HEK293 (cell line): ENCODE data around the gene GPR62.

Source experiments
- CTCF ChIA-PET: fragments of 350-600 bp; formaldehyde crosslinking; extraction: SDS; loops from one replicate; lab custom pipeline; 2021; ENCODE audit warnings: antibody characterized with exemption; lab: Yijun Ruan, JAX
- POLR2A ChIA-PET: fragments of 300-600 bp; formaldehyde crosslinking; extraction: SDS; loops from one replicate; lab custom pipeline; 2020; ENCODE audit warnings: antibody characterized with exemption, inconsistent platforms; lab: Yijun Ruan, JAX
- H3K27ac ChIP-seq: fragments of 200-500 bp; sonication (Bioruptor generic); 2 replicates; pipeline ENCODE4 v1.5.1; 2014; ENCODE audit warnings: low read depth, low read length, control low read depth, inconsistent platforms; ENCODE audit errors: extremely low read depth
- H3K36me3 ChIP-seq, 2 experiments: fragments of 200-500 bp in 1 of 2; sonication (Bioruptor generic) in 1 of 2; 1 replicate in 1 of 2; 2 replicates in 1 of 2; pipeline ENCODE4 v1.5.1; 2014 to 2017; ENCODE audit warnings: inconsistent platforms in 2 of 2, low read length in 2 of 2; ENCODE audit not compliant: control insufficient read depth in 2 of 2, insufficient read depth in 1 of 2
- H3K4me1 ChIP-seq: fragments of 200-500 bp; sonication (Bioruptor generic); 2 replicates; pipeline ENCODE4 v1.5.1; 2014; ENCODE audit warnings: mild to moderate bottlenecking, low read length, inconsistent platforms; ENCODE audit not compliant: control insufficient read depth, insufficient read depth
- H3K4me3 ChIP-seq: 2 replicates; pipeline ENCODE4 v1.5.1; 2011; ENCODE audit warnings: low read depth, mild to moderate bottlenecking, control low read depth, low read length, moderate library complexity
- H3K9me3 ChIP-seq: fragments of 200-500 bp; sonication (Bioruptor generic); 2 replicates; pipeline ENCODE4 v1.5.1; 2014; ENCODE audit warnings: low read depth, low read length, inconsistent platforms; ENCODE audit not compliant: control insufficient read depth, insufficient read depth
- GLIS1 ChIP-seq: fragments of 450-650 bp; formaldehyde crosslinking; IDR thresholded peaks from 2 replicates; pipeline ENCODE4 v1.5.1; 2016; ENCODE audit warnings: missing biosample characterization, missing genetic modification characterization
- HOXC10 ChIP-seq: sonication (generic); formaldehyde crosslinking; IDR thresholded peaks from 2 replicates; pipeline ENCODE4 v1.8.1; 2023; ENCODE audit warnings: mild to moderate bottlenecking, missing genetic modification reagents
- KLF16 ChIP-seq: fragments of 450-650 bp; formaldehyde crosslinking; IDR thresholded peaks from 2 replicates; pipeline ENCODE4 v1.5.1; 2017; ENCODE audit warnings: missing biosample characterization, missing genetic modification characterization
- RBAK ChIP-seq: fragments of 450-650 bp; formaldehyde crosslinking; IDR thresholded peaks from 2 replicates; pipeline ENCODE4 v1.5.1; 2016; ENCODE audit warnings: missing biosample characterization, missing genetic modification characterization
- REPIN1 ChIP-seq: fragments of 450-650 bp; formaldehyde crosslinking; IDR thresholded peaks from 2 replicates; pipeline ENCODE4 v1.5.1; 2017; ENCODE audit warnings: missing biosample characterization, missing genetic modification characterization, low read depth
- TRIM28 ChIP-seq: IDR thresholded peaks from 2 replicates; pipeline ENCODE4 v1.6.1; 2011; ENCODE audit warnings: low read length, control low read depth, borderline replicate concordance
- ZFP3 ChIP-seq: fragments of 450-650 bp; formaldehyde crosslinking; IDR thresholded peaks from 2 replicates; pipeline ENCODE4 v1.5.1; 2016; ENCODE audit warnings: low read depth, missing biosample characterization, missing genetic modification characterization
- ZFP41 ChIP-seq: fragments of 450-650 bp; formaldehyde crosslinking; IDR thresholded peaks from 2 replicates; pipeline ENCODE4 v1.5.1; 2016; ENCODE audit warnings: missing biosample characterization, missing genetic modification characterization, borderline replicate concordance
- ZIC2 ChIP-seq: fragments of 450-650 bp; formaldehyde crosslinking; IDR thresholded peaks from 2 replicates; pipeline ENCODE4 v1.5.1; 2016; ENCODE audit warnings: missing biosample characterization, missing genetic modification characterization
- ZNF114 ChIP-seq: fragments of 450-650 bp; formaldehyde crosslinking; IDR thresholded peaks from 2 replicates; pipeline ENCODE4 v1.5.0; 2017; ENCODE audit warnings: missing biosample characterization, missing genetic modification characterization
- ZNF155 ChIP-seq: fragments of 450-650 bp; formaldehyde crosslinking; IDR thresholded peaks from 2 replicates; pipeline ENCODE4 v1.5.1; 2016; ENCODE audit warnings: missing biosample characterization, missing genetic modification characterization
- ZNF157 ChIP-seq: fragments of 450-650 bp; formaldehyde crosslinking; IDR thresholded peaks from 2 replicates; pipeline ENCODE4 v1.5.1; 2016; ENCODE audit warnings: missing biosample characterization, missing genetic modification characterization
- ZNF16 ChIP-seq: fragments of 450-650 bp; formaldehyde crosslinking; IDR thresholded peaks from 2 replicates; pipeline ENCODE4 v1.5.1; 2016; ENCODE audit warnings: low read depth, missing biosample characterization, missing genetic modification characterization
- ZNF202 ChIP-seq: fragments of 450-650 bp; formaldehyde crosslinking; IDR thresholded peaks from 2 replicates; pipeline ENCODE4 v1.5.1; 2016; ENCODE audit warnings: missing biosample characterization, missing genetic modification characterization, borderline replicate concordance
- ZNF341 ChIP-seq: fragments of 450-650 bp; formaldehyde crosslinking; IDR thresholded peaks from 2 replicates; pipeline ENCODE4; 2016; ENCODE audit warnings: low read depth, missing biosample characterization, missing genetic modification characterization
- ZNF391 ChIP-seq: fragments of 450-650 bp; formaldehyde crosslinking; IDR thresholded peaks from 2 replicates; pipeline ENCODE4 v1.5.1; 2016; ENCODE audit warnings: low read depth, missing biosample characterization, missing genetic modification characterization, borderline replicate concordance
- ZNF416 ChIP-seq: fragments of 450-650 bp; formaldehyde crosslinking; IDR thresholded peaks from 2 replicates; pipeline ENCODE4 v1.5.1; 2016; ENCODE audit warnings: missing biosample characterization, missing genetic modification characterization
- ZNF426 ChIP-seq: fragments of 450-650 bp; formaldehyde crosslinking; IDR thresholded peaks from 2 replicates; pipeline ENCODE4 v1.5.1; 2017; ENCODE audit warnings: missing biosample characterization, missing genetic modification characterization, mild to moderate bottlenecking, inconsistent platforms, moderate library complexity
- ZNF654 ChIP-seq: fragments of 450-650 bp; formaldehyde crosslinking; IDR thresholded peaks from 2 replicates; pipeline ENCODE4 v1.5.1; 2016; ENCODE audit warnings: low read depth, missing biosample characterization, missing genetic modification characterization
- ZNF777 ChIP-seq: fragments of 450-650 bp; formaldehyde crosslinking; IDR thresholded peaks from 2 replicates; pipeline ENCODE4 v1.5.1; 2017; ENCODE audit warnings: missing biosample characterization, missing genetic modification characterization, borderline replicate concordance
- TF ChIP-seq, protein P1 (sequence below): fragments of 450-650 bp; formaldehyde crosslinking; IDR thresholded peaks from 2 replicates; pipeline ENCODE4 v1.5.1; 2016; ENCODE audit warnings: missing biosample characterization, missing genetic modification characterization
- TF ChIP-seq, protein P2 (sequence below): fragments of 450-650 bp; formaldehyde crosslinking; IDR thresholded peaks from 2 replicates; pipeline ENCODE4 v1.5.1; 2017; ENCODE audit warnings: missing biosample characterization, mild to moderate bottlenecking, missing genetic modification characterization, moderate library complexity
- TF ChIP-seq, protein P3 (sequence below): fragments of 450-650 bp; formaldehyde crosslinking; IDR thresholded peaks from 2 replicates; pipeline ENCODE4 v1.5.1; 2017; ENCODE audit warnings: missing biosample characterization, missing genetic modification characterization
- TF ChIP-seq, protein P4 (sequence below): fragments of 450-650 bp; formaldehyde crosslinking; optimal IDR thresholded peaks from 2 replicates; pipeline ENCODE3; 2016; ENCODE audit warnings: missing biosample characterization, mild to moderate bottlenecking, missing genetic modification characterization
- TF ChIP-seq, protein P5 (sequence below): fragments of 450-650 bp; formaldehyde crosslinking; IDR thresholded peaks from 2 replicates; pipeline ENCODE4 v1.5.1; 2017; ENCODE audit warnings: missing biosample characterization, missing genetic modification characterization
- TF ChIP-seq, protein P6 (sequence below): fragments of 450-650 bp; formaldehyde crosslinking; IDR thresholded peaks from 2 replicates; pipeline ENCODE4 v1.5.0; 2017; ENCODE audit warnings: missing biosample characterization, missing genetic modification characterization, borderline replicate concordance

The GPR62 gene

DNA sequence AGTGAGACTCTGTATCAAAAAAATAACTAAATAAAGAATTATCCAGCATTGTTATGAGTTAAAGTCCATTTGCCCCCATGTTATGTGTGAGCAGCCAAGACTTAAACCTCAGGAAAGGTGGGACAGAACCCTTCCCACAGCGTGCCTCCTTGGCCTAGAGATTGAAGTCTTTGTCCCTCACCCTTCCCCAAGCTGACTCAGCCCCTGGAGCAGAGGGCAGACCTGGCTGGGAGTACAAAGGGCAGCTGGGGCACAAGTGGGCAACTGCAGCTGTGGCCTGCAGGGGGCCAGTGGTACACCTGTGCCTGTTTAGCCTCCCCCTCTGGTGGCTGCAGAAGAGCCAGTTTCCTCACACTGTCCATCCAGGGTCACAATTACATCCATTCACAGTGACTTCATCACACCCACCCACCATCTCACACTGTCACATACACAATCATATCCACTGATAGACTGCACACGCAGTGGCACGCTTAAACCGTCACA, 27.2 kb downstream of the GPR62 start:
- CTCF ChIA-PET: interaction anchor here (0.6 to 3.0 kb wide), 8 partner anchors 8 to 1214 kb away, joined by 3 to 38 read pairs (median 4); partner anchors contain the start of genes ABHD14A, ABHD14B and RRP9
- Histone ChIP-seq H3K27ac (peak overlapping the region; percentile 60; the same call in 1 of the 2 replicates), H3K4me3 (peak overlapping the region; percentile 41), H3K36me3 (peaks cover 0 to 8% of the 10 kb centered on the region in 2 experiments; a peak in 1 of 3 replicates), H3K4me1 (no peaks in the 10 kb centered on the region), H3K9me3 (no peaks in the 10 kb centered on the region)
- POLR2A ChIA-PET: interaction anchor here (0.6 to 3.6 kb wide), 12 partner anchors 9 to 296 kb away, joined by 4 to 47 read pairs (median 6); partner anchors contain the start of genes ABHD14A, ABHD14B, PARP3 and PCBP4
- no peak for TF ChIP-seq ZIC2 (tag by site-specific recombination)
- TF ChIP-seq, protein P1, sequence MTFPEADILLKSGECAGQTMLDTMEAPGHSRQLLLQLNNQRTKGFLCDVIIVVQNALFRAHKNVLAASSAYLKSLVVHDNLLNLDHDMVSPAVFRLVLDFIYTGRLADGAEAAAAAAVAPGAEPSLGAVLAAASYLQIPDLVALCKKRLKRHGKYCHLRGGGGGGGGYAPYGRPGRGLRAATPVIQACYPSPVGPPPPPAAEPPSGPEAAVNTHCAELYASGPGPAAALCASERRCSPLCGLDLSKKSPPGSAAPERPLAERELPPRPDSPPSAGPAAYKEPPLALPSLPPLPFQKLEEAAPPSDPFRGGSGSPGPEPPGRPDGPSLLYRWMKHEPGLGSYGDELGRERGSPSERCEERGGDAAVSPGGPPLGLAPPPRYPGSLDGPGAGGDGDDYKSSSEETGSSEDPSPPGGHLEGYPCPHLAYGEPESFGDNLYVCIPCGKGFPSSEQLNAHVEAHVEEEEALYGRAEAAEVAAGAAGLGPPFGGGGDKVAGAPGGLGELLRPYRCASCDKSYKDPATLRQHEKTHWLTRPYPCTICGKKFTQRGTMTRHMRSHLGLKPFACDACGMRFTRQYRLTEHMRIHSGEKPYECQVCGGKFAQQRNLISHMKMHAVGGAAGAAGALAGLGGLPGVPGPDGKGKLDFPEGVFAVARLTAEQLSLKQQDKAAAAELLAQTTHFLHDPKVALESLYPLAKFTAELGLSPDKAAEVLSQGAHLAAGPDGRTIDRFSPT (tag by site-specific recombination): peak; percentile 60; the same call in 1 of the 2 replicates
- peak; percentile 51; the same call in 1 of the 2 replicates for TF ChIP-seq TRIM28
- no peak for TF ChIP-seq ZNF426 (tag by site-specific recombination)
- TF ChIP-seq GLIS1 (tag by site-specific recombination): no peak
- no peak for TF ChIP-seq REPIN1 (tag by site-specific recombination)
- TF ChIP-seq ZNF341: peak; percentile 47
- no peak for TF ChIP-seq KLF16 (tag by site-specific recombination)
- TF ChIP-seq, protein P2, sequence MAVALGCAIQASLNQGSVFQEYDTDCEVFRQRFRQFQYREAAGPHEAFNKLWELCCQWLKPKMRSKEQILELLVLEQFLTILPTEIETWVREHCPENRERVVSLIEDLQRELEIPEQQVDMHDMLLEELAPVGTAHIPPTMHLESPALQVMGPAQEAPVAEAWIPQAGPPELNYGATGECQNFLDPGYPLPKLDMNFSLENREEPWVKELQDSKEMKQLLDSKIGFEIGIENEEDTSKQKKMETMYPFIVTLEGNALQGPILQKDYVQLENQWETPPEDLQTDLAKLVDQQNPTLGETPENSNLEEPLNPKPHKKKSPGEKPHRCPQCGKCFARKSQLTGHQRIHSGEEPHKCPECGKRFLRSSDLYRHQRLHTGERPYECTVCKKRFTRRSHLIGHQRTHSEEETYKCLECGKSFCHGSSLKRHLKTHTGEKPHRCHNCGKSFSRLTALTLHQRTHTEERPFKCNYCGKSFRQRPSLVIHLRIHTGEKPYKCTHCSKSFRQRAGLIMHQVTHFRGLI (tag by site-specific recombination): no peak
- TF ChIP-seq ZNF114 (tag by site-specific recombination): no peak
- no peak for TF ChIP-seq ZNF777 (tag by site-specific recombination)
- no peak for TF ChIP-seq ZNF157 (tag by site-specific recombination)
- TF ChIP-seq, protein P3, sequence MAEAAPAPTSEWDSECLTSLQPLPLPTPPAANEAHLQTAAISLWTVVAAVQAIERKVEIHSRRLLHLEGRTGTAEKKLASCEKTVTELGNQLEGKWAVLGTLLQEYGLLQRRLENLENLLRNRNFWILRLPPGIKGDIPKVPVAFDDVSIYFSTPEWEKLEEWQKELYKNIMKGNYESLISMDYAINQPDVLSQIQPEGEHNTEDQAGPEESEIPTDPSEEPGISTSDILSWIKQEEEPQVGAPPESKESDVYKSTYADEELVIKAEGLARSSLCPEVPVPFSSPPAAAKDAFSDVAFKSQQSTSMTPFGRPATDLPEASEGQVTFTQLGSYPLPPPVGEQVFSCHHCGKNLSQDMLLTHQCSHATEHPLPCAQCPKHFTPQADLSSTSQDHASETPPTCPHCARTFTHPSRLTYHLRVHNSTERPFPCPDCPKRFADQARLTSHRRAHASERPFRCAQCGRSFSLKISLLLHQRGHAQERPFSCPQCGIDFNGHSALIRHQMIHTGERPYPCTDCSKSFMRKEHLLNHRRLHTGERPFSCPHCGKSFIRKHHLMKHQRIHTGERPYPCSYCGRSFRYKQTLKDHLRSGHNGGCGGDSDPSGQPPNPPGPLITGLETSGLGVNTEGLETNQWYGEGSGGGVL (tag by site-specific recombination): 0 out of 2 replicates have a peak, but pooled peaks have one; percentile 7
- no peak for TF ChIP-seq RBAK (tag by site-specific recombination)
- TF ChIP-seq ZNF391 (tag by site-specific recombination): no peak
- TF ChIP-seq, protein P4, sequence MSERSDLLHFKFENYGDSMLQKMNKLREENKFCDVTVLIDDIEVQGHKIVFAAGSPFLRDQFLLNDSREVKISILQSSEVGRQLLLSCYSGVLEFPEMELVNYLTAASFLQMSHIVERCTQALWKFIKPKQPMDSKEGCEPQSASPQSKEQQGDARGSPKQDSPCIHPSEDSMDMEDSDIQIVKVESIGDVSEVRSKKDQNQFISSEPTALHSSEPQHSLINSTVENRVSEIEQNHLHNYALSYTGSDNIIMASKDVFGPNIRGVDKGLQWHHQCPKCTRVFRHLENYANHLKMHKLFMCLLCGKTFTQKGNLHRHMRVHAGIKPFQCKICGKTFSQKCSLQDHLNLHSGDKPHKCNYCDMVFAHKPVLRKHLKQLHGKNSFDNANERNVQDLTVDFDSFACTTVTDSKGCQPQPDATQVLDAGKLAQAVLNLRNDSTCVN (tag by site-specific recombination): no peak
- TF ChIP-seq, protein P5, sequence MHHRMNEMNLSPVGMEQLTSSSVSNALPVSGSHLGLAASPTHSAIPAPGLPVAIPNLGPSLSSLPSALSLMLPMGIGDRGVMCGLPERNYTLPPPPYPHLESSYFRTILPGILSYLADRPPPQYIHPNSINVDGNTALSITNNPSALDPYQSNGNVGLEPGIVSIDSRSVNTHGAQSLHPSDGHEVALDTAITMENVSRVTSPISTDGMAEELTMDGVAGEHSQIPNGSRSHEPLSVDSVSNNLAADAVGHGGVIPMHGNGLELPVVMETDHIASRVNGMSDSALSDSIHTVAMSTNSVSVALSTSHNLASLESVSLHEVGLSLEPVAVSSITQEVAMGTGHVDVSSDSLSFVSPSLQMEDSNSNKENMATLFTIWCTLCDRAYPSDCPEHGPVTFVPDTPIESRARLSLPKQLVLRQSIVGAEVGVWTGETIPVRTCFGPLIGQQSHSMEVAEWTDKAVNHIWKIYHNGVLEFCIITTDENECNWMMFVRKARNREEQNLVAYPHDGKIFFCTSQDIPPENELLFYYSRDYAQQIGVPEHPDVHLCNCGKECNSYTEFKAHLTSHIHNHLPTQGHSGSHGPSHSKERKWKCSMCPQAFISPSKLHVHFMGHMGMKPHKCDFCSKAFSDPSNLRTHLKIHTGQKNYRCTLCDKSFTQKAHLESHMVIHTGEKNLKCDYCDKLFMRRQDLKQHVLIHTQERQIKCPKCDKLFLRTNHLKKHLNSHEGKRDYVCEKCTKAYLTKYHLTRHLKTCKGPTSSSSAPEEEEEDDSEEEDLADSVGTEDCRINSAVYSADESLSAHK (tag by site-specific recombination): no peak
- TF ChIP-seq ZNF16 (tag by site-specific recombination): no peak
- TF ChIP-seq, protein P6, sequence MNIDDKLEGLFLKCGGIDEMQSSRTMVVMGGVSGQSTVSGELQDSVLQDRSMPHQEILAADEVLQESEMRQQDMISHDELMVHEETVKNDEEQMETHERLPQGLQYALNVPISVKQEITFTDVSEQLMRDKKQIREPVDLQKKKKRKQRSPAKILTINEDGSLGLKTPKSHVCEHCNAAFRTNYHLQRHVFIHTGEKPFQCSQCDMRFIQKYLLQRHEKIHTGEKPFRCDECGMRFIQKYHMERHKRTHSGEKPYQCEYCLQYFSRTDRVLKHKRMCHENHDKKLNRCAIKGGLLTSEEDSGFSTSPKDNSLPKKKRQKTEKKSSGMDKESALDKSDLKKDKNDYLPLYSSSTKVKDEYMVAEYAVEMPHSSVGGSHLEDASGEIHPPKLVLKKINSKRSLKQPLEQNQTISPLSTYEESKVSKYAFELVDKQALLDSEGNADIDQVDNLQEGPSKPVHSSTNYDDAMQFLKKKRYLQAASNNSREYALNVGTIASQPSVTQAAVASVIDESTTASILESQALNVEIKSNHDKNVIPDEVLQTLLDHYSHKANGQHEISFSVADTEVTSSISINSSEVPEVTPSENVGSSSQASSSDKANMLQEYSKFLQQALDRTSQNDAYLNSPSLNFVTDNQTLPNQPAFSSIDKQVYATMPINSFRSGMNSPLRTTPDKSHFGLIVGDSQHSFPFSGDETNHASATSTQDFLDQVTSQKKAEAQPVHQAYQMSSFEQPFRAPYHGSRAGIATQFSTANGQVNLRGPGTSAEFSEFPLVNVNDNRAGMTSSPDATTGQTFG (tag by site-specific recombination): no peak
- no peak for TF ChIP-seq ZNF416
- no peak for TF ChIP-seq ZFP3
- TF ChIP-seq ZNF654 (tag by site-specific recombination): no peak
- TF ChIP-seq ZFP41 (tag by site-specific recombination): no peak
- no peak for TF ChIP-seq HOXC10 (CRISPR knock-in tag)
- TF ChIP-seq ZNF202 (tag by site-specific recombination): no peak
- TF ChIP-seq ZNF155 (tag by site-specific recombination): no peak
